H1 (cell line): ENCODE measurements around the gene PROP1. TPM values are rescaled to one million over a fixed set of nuclear protein-coding genes. Genes with fewer than 3 reads are reported as not detected.

Source experiments
- CTCF ChIA-PET: fragments of 300-600 bp; sonication (Branson Sonifier 250); formaldehyde crosslinking; loops from one replicate; lab custom pipeline; 2021; ENCODE audit not compliant: partially characterized antibody; lab: Charles Lee
- POLR2A ChIA-PET: fragments of 300-600 bp; sonication (Branson Sonifier 250); formaldehyde crosslinking; loops from one replicate; lab custom pipeline; 2021; ENCODE audit warnings: inconsistent platforms; ENCODE audit not compliant: partially characterized antibody; lab: Charles Lee
- DNase-seq, 2 experiments: peaks; one replicate each; pipeline versions ENCODE4 v3.0.0 to v3.0.0-alpha.2; 2010 to 2022; ENCODE audit warnings: low spot score in 2 of 2, low read depth in 1 of 2, mixed read lengths in 1 of 2
- FAIRE-seq: peaks from 2 replicates; lab custom pipeline; 2011; peaks lifted over from hg19 to GRCh38; lab: Jason Lieb, UNC
- H2AFZ ChIP-seq: 2 replicates; pipeline ENCODE4 v1.8.1; 2012; ENCODE audit warnings: low read length, inconsistent platforms
- H2AK5ac ChIP-seq: 2 replicates; pipeline ENCODE4 v1.6.1; 2013; ENCODE audit warnings: low read depth, low read length
- H2BK120ac ChIP-seq: replicated peaks from 2 replicates; pipeline ENCODE3; 2013; ENCODE audit warnings: low read depth, low read length, inconsistent platforms
- H2BK12ac ChIP-seq: 2 replicates; pipeline ENCODE4 v1.6.1; 2013; ENCODE audit warnings: low read depth, low read length
- H2BK15ac ChIP-seq: 2 replicates; pipeline ENCODE4 v1.6.1; 2013; ENCODE audit warnings: low read length
- H2BK20ac ChIP-seq: 2 replicates; pipeline ENCODE4 v1.6.1; 2013; ENCODE audit warnings: low read length
- H2BK5ac ChIP-seq: 2 replicates; pipeline ENCODE4 v1.6.1; 2013; ENCODE audit warnings: low read depth, low read length
- H3K14ac ChIP-seq: 2 replicates; pipeline ENCODE4 v1.6.1; 2013; ENCODE audit warnings: inconsistent platforms; ENCODE audit not compliant: insufficient read length
- H3K18ac ChIP-seq: 2 replicates; pipeline ENCODE4 v1.6.1; 2013; ENCODE audit warnings: low read length; ENCODE audit errors: extremely low read depth
- H3K23ac ChIP-seq: 2 replicates; pipeline ENCODE4 v1.6.1; 2013; ENCODE audit warnings: inconsistent platforms; ENCODE audit not compliant: insufficient read length
- H3K23me2 ChIP-seq: 2 replicates; pipeline ENCODE4 v1.6.1; 2013; ENCODE audit warnings: low read depth, low read length
- H3K27ac ChIP-seq: 2 replicates; pipeline ENCODE4 v1.6.1; 2011; ENCODE audit warnings: low read depth, low read length, inconsistent platforms
- H3K27me3 ChIP-seq, 4 experiments: replicated peaks in 1 of 4; 1 replicate in 1 of 4; 2 replicates in 3 of 4; pipeline versions ENCODE4 v1.6.1 to v1.8.1; 2011 to 2013; ENCODE audit warnings: low read length in 3 of 4, mild to moderate bottlenecking in 3 of 4, inconsistent platforms in 2 of 4, mixed read lengths in 2 of 4, moderate library complexity in 1 of 4; ENCODE audit not compliant: control insufficient read depth in 3 of 4, insufficient read depth in 3 of 4; ENCODE audit errors: extremely low read depth in 1 of 4
- H3K36me3 ChIP-seq, 4 experiments: 2 replicates each; pipeline versions ENCODE4 v1.6.1 to v1.8.1; 2011 to 2013; ENCODE audit warnings: mild to moderate bottlenecking in 4 of 4, low read length in 3 of 4, moderate library complexity in 2 of 4, control low read depth in 1 of 4, inconsistent platforms in 1 of 4; ENCODE audit not compliant: insufficient read depth in 4 of 4, control insufficient read depth in 2 of 4
- H3K4ac ChIP-seq: replicated peaks from 2 replicates; pipeline ENCODE3; 2013; ENCODE audit warnings: low read length, low read depth, mixed read lengths, inconsistent platforms; ENCODE audit not compliant: insufficient read length
- H3K4me1 ChIP-seq, 4 experiments: replicated peaks in 1 of 4; 1 replicate in 1 of 4; 2 replicates in 3 of 4; pipeline versions ENCODE4 v1.6.1 to v1.8.1; 2011 to 2013; ENCODE audit warnings: low read length in 3 of 4, inconsistent platforms in 2 of 4, mixed read lengths in 1 of 4; ENCODE audit not compliant: insufficient read depth in 4 of 4, control insufficient read depth in 3 of 4
- H3K4me2 ChIP-seq, 2 experiments: 2 replicates each; pipeline versions ENCODE4 v1.6.1 to v1.8.1; 2011 to 2013; ENCODE audit warnings: low read depth in 2 of 2, low read length in 2 of 2, control low read depth in 1 of 2, inconsistent platforms in 1 of 2, mild to moderate bottlenecking in 1 of 2; ENCODE audit not compliant: insufficient read depth in 1 of 2
- H3K4me3 ChIP-seq, 4 experiments: fragments of 200-600, 300-600 bp in 1 of 4; sonication (generic), shearing (Covaris generic), sonication (Bioruptor Twin) in 1 of 4; 2 replicates each; pipeline versions ENCODE4 v1.5.1 to v1.8.1; 2011 to 2016; ENCODE audit warnings: low read length in 4 of 4, low read depth in 3 of 4, control low read depth in 2 of 4, inconsistent platforms in 2 of 4, mild to moderate bottlenecking in 2 of 4, mixed read lengths in 1 of 4, moderate library complexity in 1 of 4; ENCODE audit not compliant: insufficient read depth in 2 of 4; ENCODE audit errors: extremely low read depth in 1 of 4
- H3K56ac ChIP-seq: replicated peaks from 2 replicates; pipeline ENCODE3; 2013; ENCODE audit warnings: low read depth, mild to moderate bottlenecking, mixed read lengths, low read length, inconsistent platforms; ENCODE audit not compliant: insufficient read length
- H3K79me1 ChIP-seq: 2 replicates; pipeline ENCODE4 v1.6.1; 2013; ENCODE audit warnings: low read depth, low read length, control low read depth
- H3K79me2 ChIP-seq, 2 experiments: 2 replicates each; pipeline versions ENCODE4 v1.6.1 to v1.8.1; 2012 to 2013; ENCODE audit warnings: low read length in 2 of 2, mild to moderate bottlenecking in 2 of 2, inconsistent platforms in 1 of 2; ENCODE audit not compliant: insufficient read depth in 2 of 2, control insufficient read depth in 1 of 2
- H3K9ac ChIP-seq, 4 experiments: replicated peaks in 1 of 4; 1 replicate in 1 of 4; 2 replicates in 3 of 4; pipeline versions ENCODE4 v1.6.1 to v1.8.1; 2011 to 2013; ENCODE audit warnings: low read depth in 3 of 4, low read length in 3 of 4, control low read depth in 2 of 4, mild to moderate bottlenecking in 2 of 4, moderate library complexity in 2 of 4, inconsistent platforms in 1 of 4; ENCODE audit errors: extremely low read depth in 1 of 4
- H3K9me3 ChIP-seq, 2 experiments: 2 replicates each; pipeline versions ENCODE4 v1.6.1 to v1.8.1; 2012 to 2013; ENCODE audit warnings: mild to moderate bottlenecking in 2 of 2, moderate library complexity in 2 of 2, control low read depth in 1 of 2, inconsistent platforms in 1 of 2, low read depth in 1 of 2, low read length in 1 of 2, mixed read lengths in 1 of 2; ENCODE audit not compliant: insufficient read depth in 2 of 2
- H4K20me1 ChIP-seq, 2 experiments: replicated peaks in 1 of 2; 2 replicates each; pipeline versions ENCODE3 to v1.8.1; 2011 to 2013; ENCODE audit warnings: inconsistent platforms in 2 of 2, low read length in 2 of 2, mild to moderate bottlenecking in 1 of 2; ENCODE audit not compliant: insufficient read depth in 2 of 2, control insufficient read depth in 1 of 2
- H4K5ac ChIP-seq: 2 replicates; pipeline ENCODE4 v1.6.1; 2013; ENCODE audit warnings: low read length, low read depth, mixed read lengths, inconsistent platforms; ENCODE audit not compliant: insufficient read length
- H4K8ac ChIP-seq: 2 replicates; pipeline ENCODE4 v1.8.0; 2013; ENCODE audit warnings: mild to moderate bottlenecking, moderate library complexity, low read length, inconsistent platforms; ENCODE audit not compliant: insufficient read depth; ENCODE audit errors: extremely low read depth
- H4K91ac ChIP-seq: replicated peaks from 2 replicates; pipeline ENCODE3; 2013; ENCODE audit warnings: low read length, mixed read lengths, inconsistent platforms; ENCODE audit not compliant: insufficient read length
- ATF2 ChIP-seq: IDR thresholded peaks from 2 replicates; pipeline ENCODE4 v1.6.1; 2012; ENCODE audit warnings: low read length, inconsistent platforms
- ATF3 ChIP-seq: IDR thresholded peaks from 2 replicates; pipeline ENCODE4 v1.6.1; 2011; ENCODE audit warnings: low read depth, mild to moderate bottlenecking, low read length; ENCODE audit not compliant: insufficient read depth
- CHD1 ChIP-seq: IDR thresholded peaks from 2 replicates; pipeline ENCODE4 v1.6.1; 2012; ENCODE audit warnings: low read depth, low read length, improper control_type of control experiment
- CTBP2 ChIP-seq: IDR thresholded peaks from 2 replicates; pipeline ENCODE4 v1.7.0; 2011; ENCODE audit warnings: borderline replicate concordance, mild to moderate bottlenecking, moderate library complexity, mixed read lengths, low read length; ENCODE audit not compliant: insufficient read depth, insufficient read length
- GTF2F1 ChIP-seq: IDR thresholded peaks from 2 replicates; pipeline ENCODE4 v1.6.1; 2012; ENCODE audit warnings: low read depth, low read length, improper control_type of control experiment, borderline replicate concordance
- MAFK ChIP-seq: IDR thresholded peaks from 2 replicates; pipeline ENCODE4 v1.6.1; 2012; ENCODE audit warnings: low read depth, mild to moderate bottlenecking, improper control_type of control experiment, low read length
- PHF8 ChIP-seq: fragments of 200-600 bp; sonication (generic); conservative IDR thresholded peaks from 2 replicates; pipeline ENCODE4 v1.7.1; 2012; ENCODE audit warnings: low read depth, mild to moderate bottlenecking, inconsistent platforms, low read length, moderate library complexity
- RAD21 ChIP-seq, 2 experiments: IDR thresholded peaks in 1 of 2; conservative IDR thresholded peaks in 1 of 2; 2 replicates each; pipeline ENCODE4 v1.6.1; 2011; ENCODE audit warnings: low read depth in 2 of 2, low read length in 2 of 2, improper control_type of control experiment in 1 of 2, inconsistent platforms in 1 of 2, mild to moderate bottlenecking in 1 of 2, moderate library complexity in 1 of 2
- RFX5 ChIP-seq: IDR thresholded peaks from 2 replicates; pipeline ENCODE4 v1.6.1; 2011; ENCODE audit warnings: low read depth, low read length, improper control_type of control experiment, borderline replicate concordance
- SUZ12 ChIP-seq: fragments of 200-600 bp; sonication (generic); IDR thresholded peaks from 2 replicates; pipeline ENCODE4 v1.6.1; 2012; ENCODE audit warnings: mild to moderate bottlenecking, inconsistent platforms, low read length, moderate library complexity, mixed read lengths
- TBP ChIP-seq: IDR thresholded peaks from 2 replicates; pipeline ENCODE4 v1.6.1; 2011; ENCODE audit warnings: low read depth, low read length, improper control_type of control experiment
- WGBS, 2 experiments: shearing (Covaris generic) in 1 of 2; methylation state at CpG; one replicate each; pipeline versions ENCODE4 v1.1.6 to v1.1.7; 2013 to 2015; ENCODE audit warnings: low lambda C conversion rate in 2 of 2, mixed read lengths in 2 of 2, inconsistent platforms in 1 of 2, low coverage in 1 of 2, missing lambda C conversion rate in 1 of 2; ENCODE audit not compliant: insufficient replicate concordance in 2 of 2, insufficient coverage in 1 of 2, insufficient read length in 1 of 2; ENCODE audit errors: extremely low coverage in 1 of 2, missing lambda C conversion rate in 1 of 2; 5-methylcytosine and 5-hydroxymethylcytosine counted together
- polyA plus RNA-seq, 7 experiments: library from polyadenylated mRNA; depleted of rRNA in 3 of 7; stranded (reverse) in 5 of 7; unstranded in 2 of 7; fragments of >200 nt in 5 of 7; fragments of 200-250 nt in 2 of 7; gene quantifications; 1 replicate in 5 of 7; 2 replicates in 1 of 7; 4 replicates in 1 of 7; pipeline versions ENCODE4 v1.2.1 to v1.2.3, GENCODE V29; 2011 to 2013; ENCODE audit warnings: missing spikeins in 2 of 7, mixed read lengths in 2 of 7
- total RNA-seq: library from RNA; stranded (reverse); fragmentation: NEBNext Ultra II Directional; extraction: Animal tissue kit (Norgen Biotek cat#: 25700); gene quantifications from 2 replicates; pipeline ENCODE4 v1.2.1, GENCODE V29; 2021

PROP1 gene
- total and polyA plus RNA-seq, 2 of the 8 experiments (the other 6 are each of a cell fraction or from before 2014, with no cell fraction given) = not detected

GRCh38 chr5:177992466-177992865 lies 3.6 kb downstream of the PROP1 start:
- Histone ChIP-seq H3K56ac (no peak overlapping the region), H2AK5ac (no peak overlapping the region), H4K8ac (no peak overlapping the region), H4K91ac (no peak overlapping the region), H3K27ac (no peak overlapping the region), H4K20me1 (peaks cover 0 to 2% of the 10 kb centered on the region in 2 experiments), H3K36me3 (no peaks in the 10 kb centered on the region), H3K4me1 (peaks cover 0 to 10% (median 5%) of the 10 kb centered on the region in 4 experiments; a peak in 6 of 7 replicates), H3K18ac (no peak overlapping the region), H3K79me2 (no peaks in the 10 kb centered on the region), H3K23me2 (no peaks in the 10 kb centered on the region), H4K5ac (no peak overlapping the region), H2BK120ac (no peak overlapping the region), H3K14ac (no peak overlapping the region), H3K27me3 (no peaks in the 10 kb centered on the region), H3K4me3 (no peak overlapping the region), H2AFZ (no peak overlapping the region), H2BK12ac (no peak overlapping the region), H2BK20ac (no peak overlapping the region), H2BK15ac (no peak overlapping the region), H3K9ac (no peak overlapping the region), H3K9me3 (no peaks in the 10 kb centered on the region), H3K4ac (no peak overlapping the region), H3K23ac (no peak overlapping the region), H2BK5ac (no peak overlapping the region), H3K4me2 (no peak overlapping the region), H3K79me1 (no peaks in the 10 kb centered on the region)
- DNase-seq (no peak), FAIRE-seq (no peak)
- CTCF ChIA-PET = interaction anchor here (0.6 to 2.2 kb wide), 4 partner anchors 10 to 599 kb away, joined by 3 to 10 read pairs (median 4); no protein-coding TSS in a partner anchor
- POLR2A ChIA-PET = interaction anchor here (1.2 kb wide), 1 partner anchor 16 kb away, joined by 3 read pairs; no protein-coding TSS in a partner anchor
- 88% methylated on average over 5 of the region's 6 CpGs; no CpG with 5 or more reads in 1 of the 2 experiments for WGBS, 2 experiments
- no peak for TF ChIP-seq RAD21 (IDR thresholded peaks at IDR 0.05 in 1 of 2, conservative IDR thresholded peaks at IDR 0.05 in 1 of 2; ENCODE audit: low read depth in 2 of 2, low read length in 2 of 2)
- no peak for TF ChIP-seq CHD1
- no peak for TF ChIP-seq ATF3
- no peak for TF ChIP-seq ATF2
- no peak for TF ChIP-seq MAFK
- TF ChIP-seq PHF8 = no peak
- TF ChIP-seq SUZ12 = no peak
- no peak for TF ChIP-seq CTBP2
- no peak for TF ChIP-seq RFX5
- no peak for TF ChIP-seq TBP
- no peak for TF ChIP-seq GTF2F1
